NCI-H82 treated with DMSO at 0.1 percent for 48 hours (cell line): Measurements from ENCODE around the gene TPO.
"Not testable (repeated sequence)": the region's sequence is repeated elsewhere in the genome, so short reads cannot be mapped to it uniquely, and the experiment has no call there.

ENCODE experiments used
- DNase-seq: peaks from one replicate; lab custom pipeline; 2025; ENCODE audit not compliant: unreplicated experiment; lab: John Stamatoyannopoulos, UW

TPO gene

GRCh38 chr2:1413156-1413710 lies at the start of gene TPO:
TPO (plus strand) TSS chr2:1413463; CDS start chr2:1414409, 946 bp downstream.
- DNase-seq: no peak

DNA sequence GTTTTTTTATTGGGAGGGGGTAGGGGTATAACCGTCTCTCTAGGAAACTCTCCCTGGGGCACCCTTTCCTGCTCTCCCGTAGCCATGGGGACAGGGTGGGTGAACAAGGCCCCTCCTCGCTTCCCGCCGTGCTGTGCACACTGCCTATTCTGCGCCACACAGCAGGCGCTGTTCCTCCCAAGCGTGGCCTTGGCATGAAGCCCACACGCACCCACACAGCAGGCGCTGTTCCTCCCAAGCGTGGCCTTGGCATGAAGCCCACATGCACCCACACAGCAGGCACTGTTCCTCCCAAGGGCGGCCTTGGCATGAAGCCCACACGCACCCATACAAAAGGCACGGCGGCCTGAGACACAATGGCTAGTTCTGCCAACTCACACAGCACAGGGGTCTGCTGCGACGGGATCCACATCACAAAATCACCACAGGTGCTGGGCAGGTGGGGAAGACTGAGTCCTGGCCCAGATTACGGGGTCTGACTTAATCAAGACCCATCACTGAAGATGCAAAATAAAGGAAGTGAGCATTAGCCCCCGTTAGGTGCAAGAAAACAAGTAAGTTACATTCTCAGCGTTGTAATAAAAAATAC lies 46.6 kb upstream of the TPO start:
- DNase-seq: no peak

- DNase-seq: no peak
These were observed 45.7 kb upstream of the TPO start for GRCh38 chr2:1367601-1368000.

DNA sequence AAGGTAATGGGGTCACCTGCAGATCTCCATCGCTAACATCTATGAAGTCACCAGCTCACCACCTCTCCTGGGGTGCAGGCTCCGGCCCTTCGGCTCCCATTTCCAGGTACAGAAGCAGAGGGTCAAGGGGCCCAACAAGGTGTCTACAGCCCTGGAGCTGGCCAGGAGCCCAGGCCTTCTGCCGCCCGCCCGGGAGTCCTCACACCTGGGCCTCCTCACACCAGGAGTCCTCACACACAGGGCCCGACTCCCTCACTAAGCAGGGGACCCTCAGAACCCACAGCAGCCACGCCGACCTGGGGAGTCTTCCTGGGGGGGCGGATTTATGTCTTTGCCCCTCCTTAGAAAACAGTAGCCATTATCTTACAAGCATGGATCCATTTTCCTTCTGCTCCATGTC lies 43.4 kb upstream of the TPO start:
- no peak for DNase-seq

GRCh38 chr2:1370461-1370860 lies 42.8 kb upstream of the TPO start:
- no peak for DNase-seq

- no peak for DNase-seq
These were observed 42.2 kb upstream of the TPO start for GRCh38 chr2:1371082-1371481.

GRCh38 chr2:1373830-1374229 lies 39.4 kb upstream of the TPO start:
- DNase-seq: no peak

GRCh38 chr2:1374287-1374686 lies 39.0 kb upstream of the TPO start:
- DNase-seq: no peak

GRCh38 chr2:1375794-1376193 lies 37.5 kb upstream of the TPO start:
- no peak for DNase-seq

GRCh38 chr2:1377473-1377872 lies 35.8 kb upstream of the TPO start:
- DNase-seq: no peak

GRCh38 chr2:1378456-1379150 lies 34.7 kb upstream of the TPO start:
- DNase-seq: no peak

DNA sequence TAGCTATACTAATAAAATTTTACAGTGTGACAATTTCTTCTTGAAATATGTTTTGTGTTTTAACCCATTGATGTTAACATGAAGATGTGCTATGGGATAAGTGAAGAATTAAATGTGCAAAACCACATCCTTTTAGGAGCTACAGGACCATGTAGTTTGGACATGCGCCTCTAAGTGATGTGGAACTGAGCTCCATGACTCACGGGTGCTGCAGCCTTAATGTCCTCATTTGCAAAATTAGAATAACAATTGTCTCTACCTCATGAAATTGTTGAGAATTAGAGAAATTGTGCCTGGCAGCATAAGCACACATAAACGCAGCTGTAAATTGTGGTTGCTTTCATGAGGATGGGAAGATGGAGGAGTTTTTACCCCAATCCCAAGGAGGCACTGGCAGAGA lies 31.6 kb upstream of the TPO start:
- no peak for DNase-seq

GRCh38 chr2:1387954-1388725 lies 25.1 kb upstream of the TPO start:
- not testable (repeated sequence) for DNase-seq

- not testable (repeated sequence) for DNase-seq
These were observed 23.1 kb upstream of the TPO start for GRCh38 chr2:1390118-1390517.

DNA sequence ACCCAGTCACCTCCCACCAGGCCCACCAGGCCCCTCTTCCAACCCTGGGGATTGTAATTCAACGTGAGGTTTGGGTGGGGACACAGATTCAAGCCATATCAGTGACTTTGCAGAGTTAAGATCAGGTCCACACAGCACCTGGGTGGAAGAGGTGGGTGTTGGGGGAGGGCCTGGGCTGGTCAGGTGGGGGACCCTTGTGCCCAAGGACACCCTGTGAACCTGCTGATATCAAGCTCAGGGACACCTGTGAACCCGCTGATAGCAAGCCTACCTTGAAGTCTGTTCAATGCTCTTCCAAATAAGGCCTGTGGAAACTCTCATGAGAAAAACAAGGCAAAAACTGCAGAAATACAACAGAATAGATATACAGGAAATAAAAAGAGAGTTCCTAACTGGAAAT lies 19.9 kb upstream of the TPO start:
- no peak for DNase-seq

DNA sequence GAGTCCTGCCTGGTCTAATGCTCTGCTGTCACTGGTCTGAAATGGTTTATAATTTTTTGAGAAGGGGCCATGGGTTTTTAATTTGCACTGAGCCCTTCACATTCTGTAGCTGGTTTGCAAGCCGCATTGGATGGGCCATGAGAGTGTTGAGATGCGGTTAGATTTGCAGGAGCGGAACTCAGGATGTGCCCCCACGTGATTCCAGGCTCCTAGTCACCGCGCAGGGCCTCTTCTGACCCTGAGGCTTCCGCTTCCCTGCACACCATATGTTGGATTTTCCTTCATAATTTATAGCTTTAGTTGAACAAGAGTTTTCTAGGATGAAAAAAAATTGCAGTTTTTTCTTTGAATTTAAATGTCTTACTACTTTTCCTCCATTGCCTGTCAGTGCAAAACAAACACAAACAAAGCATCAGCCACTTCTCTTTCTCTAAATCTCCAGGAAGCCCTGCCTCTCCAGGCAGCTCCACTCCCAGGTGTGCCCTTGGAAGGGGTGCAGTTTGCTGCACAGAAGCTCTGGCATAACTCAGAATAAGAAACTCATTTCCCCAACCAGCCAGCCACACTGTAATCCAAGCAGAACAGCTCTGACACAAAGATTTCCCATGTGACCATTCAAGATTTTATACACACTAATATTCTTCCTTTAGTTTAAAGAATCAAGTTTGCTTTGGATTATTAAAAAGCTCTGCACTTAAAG lies 18.4 kb upstream of the TPO start:
- DNase-seq: no peak

- DNase-seq: no peak
These were observed 15.9 kb upstream of the TPO start for GRCh38 chr2:1397350-1397749.

GRCh38 chr2:1398191-1398590 lies 15.1 kb upstream of the TPO start:
- no peak for DNase-seq

- no peak for DNase-seq
These were observed 12.1 kb upstream of the TPO start for GRCh38 chr2:1400943-1401735.

DNA sequence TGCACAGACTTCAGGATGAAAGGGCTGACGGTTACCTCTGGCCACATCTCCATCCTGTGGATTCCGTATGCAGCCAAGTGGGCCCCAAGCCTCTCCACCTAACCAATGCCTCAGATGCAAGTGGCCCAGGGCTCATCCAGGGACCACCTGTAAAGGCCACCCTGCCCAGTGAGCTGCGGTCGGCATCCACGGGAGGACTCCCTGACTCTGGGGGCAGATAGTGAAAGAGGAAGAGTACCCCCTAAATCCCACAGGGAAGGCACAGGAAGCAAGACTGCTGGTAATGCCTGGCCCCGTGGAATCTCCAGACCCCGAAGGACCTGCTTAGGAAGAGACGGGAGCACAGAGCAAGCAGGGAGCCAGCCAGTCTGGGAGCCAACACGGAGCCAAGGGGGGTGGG lies 11.2 kb upstream of the TPO start:
- DNase-seq: no peak

- DNase-seq: no peak
These were observed 9.7 kb upstream of the TPO start for GRCh38 chr2:1403565-1403964.
